ENCODE results near the gene KIF12.

- TF ChIP-seq POLR2A (IDR thresholded peaks at IDR 0.05; ENCODE audit: low read depth, low read length) (no peak), TAF1 (IDR thresholded peaks at IDR 0.05; ENCODE audit: low read depth, low read length) (no peak), POLR2AphosphoS5 (IDR thresholded peaks at IDR 0.05; ENCODE audit: low read depth, low read length) (no peak), POU2F2 (IDR thresholded peaks at IDR 0.05; ENCODE audit: low read depth, low read length) (no peak)
These were observed 51.4 kb downstream of the KIF12 start for GRCh38 chr9:114047717-114048116.

Data from GM12891 (cell line).